ENCODE results near the gene NEFH.

Gene NEFH

GRCh38 chr22:29499852-29500251 lies 19.8 kb downstream of the NEFH start:
- no peak for DNase-seq (ENCODE audit: extremely low read depth, low read depth)
- TF ChIP-seq, protein P1, sequence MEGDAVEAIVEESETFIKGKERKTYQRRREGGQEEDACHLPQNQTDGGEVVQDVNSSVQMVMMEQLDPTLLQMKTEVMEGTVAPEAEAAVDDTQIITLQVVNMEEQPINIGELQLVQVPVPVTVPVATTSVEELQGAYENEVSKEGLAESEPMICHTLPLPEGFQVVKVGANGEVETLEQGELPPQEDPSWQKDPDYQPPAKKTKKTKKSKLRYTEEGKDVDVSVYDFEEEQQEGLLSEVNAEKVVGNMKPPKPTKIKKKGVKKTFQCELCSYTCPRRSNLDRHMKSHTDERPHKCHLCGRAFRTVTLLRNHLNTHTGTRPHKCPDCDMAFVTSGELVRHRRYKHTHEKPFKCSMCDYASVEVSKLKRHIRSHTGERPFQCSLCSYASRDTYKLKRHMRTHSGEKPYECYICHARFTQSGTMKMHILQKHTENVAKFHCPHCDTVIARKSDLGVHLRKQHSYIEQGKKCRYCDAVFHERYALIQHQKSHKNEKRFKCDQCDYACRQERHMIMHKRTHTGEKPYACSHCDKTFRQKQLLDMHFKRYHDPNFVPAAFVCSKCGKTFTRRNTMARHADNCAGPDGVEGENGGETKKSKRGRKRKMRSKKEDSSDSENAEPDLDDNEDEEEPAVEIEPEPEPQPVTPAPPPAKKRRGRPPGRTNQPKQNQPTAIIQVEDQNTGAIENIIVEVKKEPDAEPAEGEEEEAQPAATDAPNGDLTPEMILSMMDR (IDR thresholded peaks at IDR 0.05; ENCODE audit: low read depth, low read length): no peak

GRCh38 chr22:29503811-29504372 lies 23.9 kb downstream of the NEFH start:
- DNase-seq (ENCODE audit: extremely low read depth, low read depth): no peak
- TF ChIP-seq, protein P1 (IDR thresholded peaks at IDR 0.05; ENCODE audit: low read depth, low read length): no peak

DNA sequence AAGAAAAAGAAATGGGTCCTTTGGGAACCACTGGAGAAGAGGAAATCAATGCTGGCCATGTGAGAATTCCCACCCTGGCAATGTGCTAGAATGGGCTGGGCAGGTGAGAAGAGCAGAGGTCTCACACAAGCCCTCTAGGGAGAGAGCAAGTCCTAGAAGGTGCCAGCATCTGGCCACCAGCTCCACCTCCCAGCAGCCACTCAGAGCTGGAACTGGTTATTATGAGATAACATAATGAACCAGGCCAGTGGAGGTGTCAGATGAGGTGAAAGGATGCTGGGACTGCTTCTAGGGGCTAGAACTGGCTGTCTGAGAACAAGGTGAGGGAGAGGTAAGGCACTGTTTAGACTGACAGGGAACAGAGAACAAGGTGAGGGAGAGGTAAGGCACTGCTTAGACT lies 29.3 kb downstream of the NEFH start:
- DNase-seq (ENCODE audit: extremely low read depth, low read depth): no peak
- TF ChIP-seq, protein P1 (IDR thresholded peaks at IDR 0.05; ENCODE audit: low read depth, low read length): no peak

- TF ChIP-seq, protein P1 (IDR thresholded peaks at IDR 0.05; ENCODE audit: low read depth, low read length): no peak
- DNase-seq (ENCODE audit: extremely low read depth, low read depth): no peak
These were observed 29.8 kb downstream of the NEFH start for GRCh38 chr22:29509815-29510214.

DNA sequence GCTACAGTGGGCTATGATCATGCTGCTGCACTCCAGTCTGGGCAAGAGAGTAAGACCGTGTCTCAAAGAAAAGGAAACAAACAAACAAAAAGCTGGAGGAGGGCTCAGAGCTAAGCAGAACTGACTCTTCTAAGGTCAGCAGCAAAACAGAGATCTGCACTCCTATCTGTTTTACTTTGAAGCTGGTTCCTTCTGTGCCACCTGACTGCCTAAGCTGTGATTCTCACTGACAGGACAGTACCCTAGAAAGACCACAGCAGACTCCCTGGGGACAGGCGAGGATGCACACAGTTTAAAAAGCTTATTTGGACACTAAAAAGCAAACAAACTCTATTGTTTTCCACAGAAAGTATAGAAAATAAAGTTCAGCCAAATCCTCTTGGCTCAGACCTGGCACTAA lies 30.5 kb downstream of the NEFH start:
- TF ChIP-seq, protein P1 (IDR thresholded peaks at IDR 0.05; ENCODE audit: low read depth, low read length): no peak
- DNase-seq (ENCODE audit: extremely low read depth, low read depth): no peak

- TF ChIP-seq, protein P1 (IDR thresholded peaks at IDR 0.05; ENCODE audit: low read depth, low read length): no peak
- DNase-seq (ENCODE audit: extremely low read depth, low read depth): no peak
These were observed 31.3 kb downstream of the NEFH start for GRCh38 chr22:29511126-29511862.

- TF ChIP-seq, protein P1 (IDR thresholded peaks at IDR 0.05; ENCODE audit: low read depth, low read length): no peak
- DNase-seq (ENCODE audit: extremely low read depth, low read depth): no peak
These were observed 32.0 kb downstream of the NEFH start for GRCh38 chr22:29512031-29512430.

All from AG09319 (cell line).